Heart left ventricle (tissue), 13 donors: Measurements from ENCODE around the gene VSIG10L2.

Source experiments
- CTCF ChIP-seq, 12 donors: fragments of 200-600 bp; sonication (generic) in 4 of 12; IDR thresholded peaks; one replicate each; pipeline versions ENCODE4 v1.5.0 to v1.8.0; 2018 to 2022; ENCODE audit warnings: antibody characterized with exemption in 12 of 12, mild to moderate bottlenecking in 5 of 12
- POLR2A ChIP-seq, 2 donors: fragments of 450-650 bp; IDR thresholded peaks; one replicate each; pipeline ENCODE4 v1.6.1; 2017; ENCODE audit warnings: antibody characterized with exemption in 2 of 2, mild to moderate bottlenecking in 2 of 2, moderate library complexity in 2 of 2
- donor health status: ischemic (EF 13 %, LVEDD 7.1; RV severe dilation, severe dysfunction).
- donor health status: DM: no; HTN: yes; CAD: no.
- donor health status: DM: no; HTN: no; CAD: no.
- donor health status: ischemic (EF 25% LVEDD 6.9; RV normal size, moderate dysfunction).
- donor health status: ischemic (EF 25% LVEDD 5.7; RV mildly dilated, moderate dysfunction).
- donor health status: ischemic (EF 35%, LVEDD 5.7; RV mildly dilated, moderate dysfunction).
- donor health status: nonischemic (EF 11% LVEDD 7.7; RV severe dilation, severe dysfunction).
- donor health status: DM: yes; HTN: yes; CAD: no.
- donor health status: PGD.
- donor health status: ischemic (EF 29% LVEDD 5.4; RV normal size, mild dysfunction).
- donor health status: nonischemic (EF 23%, LVEDD 6.1; RV moderate dilation, normal function).

GRCh38 chr11:125952559-125952958 is 6.7 kb downstream of the VSIG10L2 start:
- TF ChIP-seq CTCF (IDR thresholded peaks at IDR 0.05), result no peak
- TF ChIP-seq POLR2A (IDR thresholded peaks at IDR 0.05), result no peak
